Stimulated activated CD8-positive, alpha-beta memory T cell treated with anti-CD3 and anti-CD28 coated beads, Interleukin-7, amount 100 ng/mL, for 48 hours (primary cell): Measurements from ENCODE around the gene OR2S2.

Experiments
- DNase-seq, 2 donors: peaks; one replicate each; pipeline ENCODE4 v3.0.0-alpha.2; 2020; ENCODE audit warnings: low read depth in 1 of 2; ENCODE audit errors: extremely low read depth in 1 of 2

OR2S2 gene

DNA sequence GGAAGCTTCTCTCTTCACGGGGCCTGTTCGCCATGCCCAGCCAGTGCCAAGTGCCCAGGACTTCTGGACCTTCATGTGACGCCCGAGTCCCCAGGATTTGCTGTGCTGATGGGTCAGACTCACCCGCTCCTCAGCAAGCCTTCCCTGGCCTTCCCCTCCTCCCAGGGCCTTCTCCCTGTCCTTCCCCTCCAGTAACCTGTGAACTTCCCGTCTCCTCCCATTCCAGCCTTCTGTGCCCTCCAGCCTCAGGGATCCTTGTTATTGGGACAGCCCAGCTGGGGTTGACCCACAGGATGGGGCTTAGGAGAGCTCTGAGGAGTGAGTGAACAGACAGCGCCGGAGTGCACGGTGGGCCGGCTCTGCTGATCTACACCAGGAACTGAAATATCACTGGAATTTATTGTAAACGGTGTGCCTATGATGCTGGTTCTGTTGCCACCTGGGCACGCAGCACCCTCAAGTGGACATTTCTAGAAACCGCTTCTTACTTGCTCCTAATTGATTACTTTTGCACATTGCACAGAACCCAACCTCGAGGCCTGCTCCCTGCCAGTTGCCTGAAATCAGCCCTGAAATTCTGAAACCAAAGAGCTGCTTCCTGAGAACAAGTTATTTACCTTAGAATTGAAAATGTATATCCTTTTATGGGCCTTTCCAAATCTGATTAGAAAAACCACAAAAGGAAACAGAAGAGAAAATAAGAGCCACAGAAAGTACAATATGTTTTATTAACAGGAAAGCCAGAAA is 47.2 kb downstream of the OR2S2 start:
- no peak for DNase-seq

DNA sequence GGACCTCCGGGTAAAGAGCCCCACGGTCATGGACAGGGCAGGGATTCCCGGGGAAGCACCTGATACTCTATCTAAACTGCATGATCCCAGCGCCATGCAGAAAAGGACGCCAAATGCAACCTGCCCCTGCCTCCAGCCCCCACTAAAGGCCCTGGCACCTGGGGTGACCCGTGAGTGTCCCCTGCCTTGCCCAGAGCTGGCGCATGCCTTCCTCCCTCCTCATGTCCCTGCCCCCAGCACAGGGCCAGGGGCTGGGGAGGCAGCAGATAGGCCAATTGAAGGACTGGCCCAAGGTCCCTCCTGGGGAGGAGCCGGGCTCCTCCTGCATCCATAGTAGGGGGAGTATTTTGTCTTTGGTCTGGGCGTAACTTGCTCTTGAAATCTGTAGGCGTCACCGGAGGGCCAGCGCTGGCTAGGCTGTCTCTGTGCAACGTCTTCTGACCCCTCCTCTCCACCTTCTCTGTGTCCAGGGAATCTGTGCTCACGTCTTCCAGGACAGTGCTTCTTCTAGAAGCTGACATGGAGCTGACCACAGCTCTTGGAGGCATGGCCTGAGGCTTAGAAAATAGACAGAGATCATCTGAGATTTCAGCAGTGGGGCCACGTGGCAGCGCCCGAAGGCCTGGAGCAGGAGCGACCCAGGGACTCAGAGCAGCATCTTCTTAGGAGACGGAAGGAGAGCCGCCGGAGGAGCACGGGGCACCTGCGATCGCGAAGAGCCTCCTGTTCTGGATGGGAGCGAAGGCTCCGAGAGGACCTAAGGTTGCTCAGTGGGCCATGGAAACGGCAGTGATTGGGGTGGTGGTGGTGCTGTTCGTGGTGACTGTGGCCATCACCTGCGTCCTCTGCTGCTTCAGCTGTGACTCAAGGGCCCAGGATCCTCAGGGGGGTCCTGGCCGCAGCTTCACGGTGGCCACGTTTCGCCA is 48.0 kb downstream of the OR2S2 start:
- no peak for DNase-seq

- DNase-seq: no peak
Observed at GRCh38 chr9:35909274-35909673, 48.7 kb downstream of the OR2S2 start, which contains the start of gene SPAAR. TSS of gene SPAAR (plus strand) at chr9:35909490. CDS start at chr9:35910464, 974 bp downstream.

- no peak for DNase-seq
Observed at GRCh38 chr9:35908504-35909125, 49.3 kb downstream of the OR2S2 start.

GRCh38 chr9:35907711-35908503 is 50.0 kb downstream of the OR2S2 start:
- DNase-seq: no peak
